PC-9 (cell line): ENCODE results near the gene CDK5. TPM values are rescaled to one million over a fixed set of nuclear protein-coding genes. Genes with fewer than 3 reads are reported as not detected.

Experiments
- BruUV-seq: library from RNA; stranded (reverse); fragments of 400-500 nt; replicated peaks from 2 replicates; lab custom pipeline; 2021; lab: Mats Ljungman, UMichigan
- CTCF ChIA-PET: fragments of 300-600 bp; sonication (Branson Sonifier 250); formaldehyde crosslinking; loops from one replicate; lab custom pipeline; 2022; ENCODE audit warnings: antibody characterized with exemption; lab: Charles Lee
- POLR2A ChIA-PET: fragments of 300-600 bp; sonication (Branson Sonifier 250); formaldehyde crosslinking; loops from one replicate; lab custom pipeline; 2022; ENCODE audit warnings: antibody characterized with exemption; ENCODE audit not compliant: unreplicated experiment; lab: Charles Lee
- DNase-seq, 2 experiments: peaks; one replicate each; pipeline versions ENCODE4 v3.0.0 to v3.0.0-alpha.2; 2015 to 2022; ENCODE audit warnings: mixed read lengths in 1 of 2
- H2AFZ ChIP-seq: fragments of 200-600 bp; sonication (generic); 2 replicates; pipeline ENCODE4 v1.8.1; 2017; ENCODE audit warnings: antibody characterized with exemption
- H3F3A ChIP-seq: fragments of 200-600 bp; sonication (generic); 2 replicates; pipeline ENCODE4 v1.8.1; 2017; ENCODE audit warnings: antibody characterized with exemption, mild to moderate bottlenecking, low read depth; ENCODE audit not compliant: insufficient read depth
- H3K27ac ChIP-seq: fragments of 200-600 bp; sonication (generic); 2 replicates; pipeline ENCODE4 v1.6.1; 2016; ENCODE audit warnings: mixed run types
- H3K27me3 ChIP-seq: fragments of 200-600 bp; sonication (generic); 2 replicates; pipeline ENCODE4 v1.6.1; 2016; ENCODE audit warnings: low read depth, mixed run types; ENCODE audit not compliant: insufficient read depth
- H3K36me3 ChIP-seq: fragments of 200-600 bp; sonication (generic); 2 replicates; pipeline ENCODE4 v1.6.1; 2016; ENCODE audit warnings: low read depth, mixed run types
- H3K4me1 ChIP-seq: fragments of 200-600 bp; sonication (generic); replicated peaks from 2 replicates; pipeline ENCODE4 v1.6.1; 2016; ENCODE audit warnings: mixed run types; ENCODE audit not compliant: insufficient read depth
- H3K4me2 ChIP-seq: fragments of 200-600 bp; sonication (generic); 2 replicates; pipeline ENCODE4 v1.6.1; 2017; ENCODE audit warnings: mixed run types
- H3K4me3 ChIP-seq: fragments of 200-600 bp; sonication (generic); 2 replicates; pipeline ENCODE4 v1.6.1; 2016; ENCODE audit warnings: mixed run types
- H3K79me2 ChIP-seq: fragments of 200-600 bp; sonication (generic); 2 replicates; pipeline ENCODE4 v1.6.1; 2017; ENCODE audit warnings: low read depth, mixed run types
- H3K9me2 ChIP-seq: fragments of 200-600 bp; sonication (generic); 2 replicates; pipeline ENCODE4 v1.8.1; 2017; ENCODE audit warnings: mild to moderate bottlenecking; ENCODE audit not compliant: insufficient read depth
- H3K9me3 ChIP-seq: fragments of 200-600 bp; sonication (generic); 2 replicates; pipeline ENCODE4 v1.8.1; 2016; ENCODE audit warnings: low read depth; ENCODE audit not compliant: insufficient read depth
- H4K20me1 ChIP-seq: fragments of 200-600 bp; sonication (generic); 2 replicates; pipeline ENCODE4 v1.8.1; 2017; ENCODE audit not compliant: insufficient read depth
- EZH2 ChIP-seq: fragments of 200-600 bp; sonication (generic); IDR thresholded peaks from 2 replicates; pipeline ENCODE4 v1.8.0; 2017; ENCODE audit warnings: antibody characterized with exemption, low read depth
- intact Hi-C: fragments of 100-400 bp; cut with micrococcal nuclease; formaldehyde crosslinking; loops from one replicate; pipeline ENCODE4 v1.10.0; 2022; ENCODE audit not compliant: unreplicated experiment
- total RNA-seq: library from RNA; stranded (reverse); gene quantifications from 2 replicates; pipeline ENCODE4 v1.2.3, GENCODE V29; 2021
- TF ChIP-seq, protein P1 (sequence below): fragments of 200-600 bp; sonication (generic); conservative IDR thresholded peaks from 2 replicates; pipeline ENCODE4 v1.6.1; 2017; ENCODE audit warnings: mixed run types, antibody characterized with exemption, mild to moderate bottlenecking, moderate library complexity

The CDK5 gene
- total RNA-seq, 1 experiment from 2014 or later: 45.7 TPM

DNA sequence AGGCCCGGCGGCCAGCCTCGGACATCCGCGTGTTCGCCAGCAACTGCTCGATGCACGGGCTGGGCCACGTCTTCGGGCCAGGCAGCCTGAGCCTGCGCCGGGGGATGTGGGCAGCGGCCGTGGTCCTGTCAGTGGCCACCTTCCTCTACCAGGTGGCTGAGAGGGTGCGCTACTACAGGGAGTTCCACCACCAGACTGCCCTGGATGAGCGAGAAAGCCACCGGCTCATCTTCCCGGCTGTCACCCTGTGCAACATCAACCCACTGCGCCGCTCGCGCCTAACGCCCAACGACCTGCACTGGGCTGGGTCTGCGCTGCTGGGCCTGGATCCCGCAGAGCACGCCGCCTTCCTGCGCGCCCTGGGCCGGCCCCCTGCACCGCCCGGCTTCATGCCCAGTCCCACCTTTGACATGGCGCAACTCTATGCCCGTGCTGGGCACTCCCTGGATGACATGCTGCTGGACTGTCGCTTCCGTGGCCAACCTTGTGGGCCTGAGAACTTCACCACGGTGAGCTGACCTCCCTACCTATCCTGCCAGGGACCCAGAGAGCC, 8.7 kb downstream of the CDK5 start:
- no TSS peak for BruUV-seq
- intact Hi-C loops: no loop called here
- no peaks in the 10 kb centered on the region for H3K9me2 ChIP-seq
- ChIA-PET CTCF (interaction anchor here (0.7 kb wide), 1 partner anchor 309 kb away, joined by 17 read pairs; no protein-coding TSS in a partner anchor), POLR2A (no interaction called here)
- H3K36me3 ChIP-seq: no peaks in the 10 kb centered on the region
- no peak overlapping the region for H2AFZ ChIP-seq
- peaks cover 18% of the 10 kb centered on the region for H3K4me1 ChIP-seq
- H3K9me3 ChIP-seq: no peaks in the 10 kb centered on the region
- no peak overlapping the region for H3K4me2 ChIP-seq
- H3K4me3 ChIP-seq: no peak overlapping the region
- no peaks in the 10 kb centered on the region for H3K79me2 ChIP-seq
- no peak overlapping the region for H3K27ac ChIP-seq
- H4K20me1 ChIP-seq: no peaks in the 10 kb centered on the region
- no peak for TF ChIP-seq EZH2
- TF ChIP-seq, protein P1, sequence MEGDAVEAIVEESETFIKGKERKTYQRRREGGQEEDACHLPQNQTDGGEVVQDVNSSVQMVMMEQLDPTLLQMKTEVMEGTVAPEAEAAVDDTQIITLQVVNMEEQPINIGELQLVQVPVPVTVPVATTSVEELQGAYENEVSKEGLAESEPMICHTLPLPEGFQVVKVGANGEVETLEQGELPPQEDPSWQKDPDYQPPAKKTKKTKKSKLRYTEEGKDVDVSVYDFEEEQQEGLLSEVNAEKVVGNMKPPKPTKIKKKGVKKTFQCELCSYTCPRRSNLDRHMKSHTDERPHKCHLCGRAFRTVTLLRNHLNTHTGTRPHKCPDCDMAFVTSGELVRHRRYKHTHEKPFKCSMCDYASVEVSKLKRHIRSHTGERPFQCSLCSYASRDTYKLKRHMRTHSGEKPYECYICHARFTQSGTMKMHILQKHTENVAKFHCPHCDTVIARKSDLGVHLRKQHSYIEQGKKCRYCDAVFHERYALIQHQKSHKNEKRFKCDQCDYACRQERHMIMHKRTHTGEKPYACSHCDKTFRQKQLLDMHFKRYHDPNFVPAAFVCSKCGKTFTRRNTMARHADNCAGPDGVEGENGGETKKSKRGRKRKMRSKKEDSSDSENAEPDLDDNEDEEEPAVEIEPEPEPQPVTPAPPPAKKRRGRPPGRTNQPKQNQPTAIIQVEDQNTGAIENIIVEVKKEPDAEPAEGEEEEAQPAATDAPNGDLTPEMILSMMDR: no peak
- H3K27me3 ChIP-seq: no peaks in the 10 kb centered on the region
- DNase-seq: no peak
- peaks cover 18% of the 10 kb centered on the region; the same call in 1 of the 2 replicates for H3F3A ChIP-seq

GRCh38 chr7:151047976-151048815, 9.5 kb downstream of the CDK5 start, which contains the start of gene ASIC3:
ASIC3 (plus strand) TSS chr7:151048531; CDS start chr7:151048886, 355 bp downstream.
- POLR2A ChIA-PET: no interaction called here
- intact Hi-C loops: no loop called here

More at GRCh38 chr7:151047976-151048815, 9.5 kb downstream of the CDK5 start, which contains the start of gene ASIC3:
- TF ChIP-seq, protein P1: no peak
- TF ChIP-seq EZH2: no peak
- H2AFZ ChIP-seq: no peak within 1 kb of the TSS
- H3K27me3 ChIP-seq: no peaks in the 10 kb centered on the region
- no peak within 1 kb of the TSS for H3K27ac ChIP-seq
- CTCF ChIA-PET: interaction anchor here (0.7 kb wide), 1 partner anchor 308 kb away, joined by 17 read pairs; no protein-coding TSS in a partner anchor
- peak within 1 kb of the TSS; percentile 40 for H3K4me2 ChIP-seq
- H3K9me3 ChIP-seq: no peaks in the 10 kb centered on the region
- peaks cover 18% of the 10 kb centered on the region; the same call in 1 of the 2 replicates for H3F3A ChIP-seq
- no peaks in the 10 kb centered on the region for H3K36me3 ChIP-seq
- H4K20me1 ChIP-seq: no peaks in the 10 kb centered on the region
- BruUV-seq: no TSS peak
- H3K79me2 ChIP-seq: no peaks in the 10 kb centered on the region
- H3K9me2 ChIP-seq: no peaks in the 10 kb centered on the region
- DNase-seq: no peak
- no peak within 1 kb of the TSS for H3K4me3 ChIP-seq
- peaks cover 18% of the 10 kb centered on the region for H3K4me1 ChIP-seq
